Bladder microvascular endothelial cell (primary cell): ENCODE measurements around the gene CDK7. TPM values are rescaled to one million over a fixed set of nuclear protein-coding genes. Genes with fewer than 3 reads are reported as not detected.

Experiments used
- total RNA-seq: library from RNA; depleted of rRNA; stranded (reverse); fragments of >200 nt; gene quantifications from 2 replicates; pipeline ENCODE4 v1.2.3, GENCODE V29; 2014

Gene CDK7
- total RNA-seq = 29.5 and 47.3 TPM in 2 replicates

DNA sequence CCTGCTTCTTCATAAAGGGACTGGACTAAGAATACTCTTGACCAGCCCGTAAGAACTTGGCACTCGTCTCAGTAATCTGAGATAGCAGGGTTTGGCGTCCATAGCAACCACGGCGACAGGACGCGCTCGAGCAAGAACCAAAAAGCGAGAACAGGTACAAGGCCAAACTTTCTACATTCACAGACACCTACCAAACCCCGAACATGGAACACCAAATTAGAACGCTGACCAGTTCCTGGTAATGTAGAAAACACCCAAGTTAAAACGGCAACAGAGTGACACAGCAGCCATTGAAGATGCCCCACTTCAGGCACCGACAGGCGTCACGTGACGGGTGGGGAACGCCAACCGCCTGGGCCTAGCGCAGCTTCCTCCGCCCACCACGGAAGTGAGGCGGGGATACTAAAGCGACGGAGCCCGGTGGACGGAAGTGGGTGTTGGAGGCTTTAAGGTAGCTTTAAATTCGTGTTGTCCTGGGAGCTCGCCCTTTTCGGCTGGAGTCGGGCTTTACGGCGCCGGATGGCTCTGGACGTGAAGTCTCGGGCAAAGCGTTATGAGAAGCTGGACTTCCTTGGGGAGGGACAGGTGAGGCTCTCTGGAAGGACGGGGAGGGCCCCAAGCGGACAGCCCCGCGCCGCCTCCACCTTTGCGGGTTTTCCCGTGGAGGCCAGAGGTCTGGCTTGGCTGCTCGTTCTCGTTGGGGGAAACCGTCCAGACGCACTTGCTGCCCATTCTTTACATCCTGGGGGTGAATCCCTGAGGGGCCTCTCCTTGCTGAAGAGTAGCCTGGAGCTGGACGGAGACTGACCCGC is at the start of gene CDK7:
CDK7 (plus strand) TSS at position 430 of the 812 bp plus-strand sequence; CDS start at position 520, 90 bp downstream.

DNA sequence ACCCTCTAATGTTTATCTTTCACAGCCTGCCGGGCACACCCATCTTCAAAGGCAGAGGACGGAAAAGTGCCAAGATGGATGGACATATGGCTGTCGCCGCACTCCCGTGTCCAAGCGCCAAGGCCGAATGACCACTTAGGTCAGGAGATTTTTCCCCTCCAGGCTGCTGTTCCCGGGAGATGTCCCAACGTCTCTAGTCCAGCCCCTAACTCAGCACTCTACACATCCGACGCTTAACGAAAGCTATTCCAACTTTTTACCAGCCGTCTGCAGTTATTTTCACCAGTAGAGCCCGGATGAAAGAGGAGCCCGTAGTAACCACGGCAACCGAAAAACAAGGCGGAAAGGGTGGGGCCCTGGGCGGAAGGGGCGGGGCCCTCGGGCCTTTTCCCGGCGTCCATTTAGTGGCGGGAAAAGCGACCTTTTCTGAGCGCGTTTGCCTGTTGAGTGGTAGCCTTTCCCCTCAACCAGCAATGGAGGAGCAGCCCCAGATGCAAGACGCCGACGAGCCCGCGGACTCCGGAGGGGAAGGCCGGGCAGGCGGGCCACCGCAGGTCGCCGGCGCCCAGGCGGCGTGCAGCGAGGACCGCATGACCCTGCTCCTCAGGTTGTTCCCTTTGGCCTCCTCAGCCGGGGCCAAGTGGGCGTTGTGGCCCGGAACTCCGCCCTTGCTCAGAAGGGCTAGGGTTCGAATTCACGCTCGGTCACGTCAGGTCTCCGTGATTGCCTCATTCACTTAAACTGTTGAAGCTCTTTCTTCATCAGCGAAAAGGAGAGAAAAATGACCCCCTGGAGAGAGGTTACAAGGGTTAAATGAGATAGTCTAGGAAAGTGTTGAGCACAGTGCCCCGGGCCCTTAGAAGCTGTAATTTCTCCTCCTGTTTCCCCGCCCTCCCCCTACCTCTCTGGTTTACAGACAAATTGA is 45.3 kb upstream of the CDK7 start, which contains the start of gene CENPH:
CENPH (plus strand) TSS at position 422 of the 925 bp plus-strand sequence; CDS start at position 474, 52 bp downstream.

Other genes starting within 250 kb of the CDK7 start
- 29.1 and 60.7 TPM in 2 replicates for gene SLC30A5, start 140.9 kb upstream of the CDK7 start, total RNA-seq
- 64.4 and 126 TPM in 2 replicates for gene CCNB1, start 67.7 kb upstream of the CDK7 start, total RNA-seq
- gene CENPH, start 45.3 kb upstream of the CDK7 start, total RNA-seq = 3.1 and 9.6 TPM in 2 replicates
- 2.9 and 5.5 TPM in 2 replicates for gene CCDC125, start 97.9 kb downstream of the CDK7 start, total RNA-seq
- 22.7 and 65.5 TPM in 2 replicates for gene AK6, start 134.6 kb downstream of the CDK7 start, total RNA-seq
- gene TAF9, start 134.6 kb downstream of the CDK7 start, total RNA-seq = 67.8 and 96.9 TPM in 2 replicates
- gene RAD17, start 134.9 kb downstream of the CDK7 start, total RNA-seq = 9.7 and 16.3 TPM in 2 replicates
- gene MARVELD2, start 180.2 kb downstream of the CDK7 start, total RNA-seq = 0.81 and 4.4 TPM in 2 replicates